Measurements from ENCODE around the gene SLC35C1. TPM values are rescaled to one million over a fixed set of nuclear protein-coding genes. Genes with fewer than 3 reads are reported as not detected.

SLC35C1 gene
- total RNA-seq, 4 donors from 2014 or later = under 0.01 to 12.7 (median 5.2) TPM

GRCh38 chr11:45771193-45771565 lies 33.8 kb upstream of the SLC35C1 start:
- Histone ChIP-seq H3K27ac (peak overlapping the region; percentile 53 to 64), H3K4me1 (no peaks in the 10 kb centered on the region), H3K4me3 (peak overlapping the region; percentile 38 to 40), H3K36me3 (no peaks in the 10 kb centered on the region), H3K27me3 (no peaks in the 10 kb centered on the region), H3K9me3 (no peaks in the 10 kb centered on the region)
- TF ChIP-seq, protein P1, sequence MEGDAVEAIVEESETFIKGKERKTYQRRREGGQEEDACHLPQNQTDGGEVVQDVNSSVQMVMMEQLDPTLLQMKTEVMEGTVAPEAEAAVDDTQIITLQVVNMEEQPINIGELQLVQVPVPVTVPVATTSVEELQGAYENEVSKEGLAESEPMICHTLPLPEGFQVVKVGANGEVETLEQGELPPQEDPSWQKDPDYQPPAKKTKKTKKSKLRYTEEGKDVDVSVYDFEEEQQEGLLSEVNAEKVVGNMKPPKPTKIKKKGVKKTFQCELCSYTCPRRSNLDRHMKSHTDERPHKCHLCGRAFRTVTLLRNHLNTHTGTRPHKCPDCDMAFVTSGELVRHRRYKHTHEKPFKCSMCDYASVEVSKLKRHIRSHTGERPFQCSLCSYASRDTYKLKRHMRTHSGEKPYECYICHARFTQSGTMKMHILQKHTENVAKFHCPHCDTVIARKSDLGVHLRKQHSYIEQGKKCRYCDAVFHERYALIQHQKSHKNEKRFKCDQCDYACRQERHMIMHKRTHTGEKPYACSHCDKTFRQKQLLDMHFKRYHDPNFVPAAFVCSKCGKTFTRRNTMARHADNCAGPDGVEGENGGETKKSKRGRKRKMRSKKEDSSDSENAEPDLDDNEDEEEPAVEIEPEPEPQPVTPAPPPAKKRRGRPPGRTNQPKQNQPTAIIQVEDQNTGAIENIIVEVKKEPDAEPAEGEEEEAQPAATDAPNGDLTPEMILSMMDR (IDR thresholded peaks at IDR 0.05) = peak; percentile 77 to 95 (median 83)
- TF ChIP-seq POLR2A (IDR thresholded peaks at IDR 0.05) = no peak
- peak; percentile 55 to 74 for DNase-seq
- intact Hi-C loops (cut with DNase I; ENCODE audit: low total_unique reads) = no loop called here

GRCh38 chr11:45771566-45772448 lies 33.1 kb upstream of the SLC35C1 start:
- intact Hi-C loops (cut with DNase I; ENCODE audit: low total_unique reads) = no loop called here
- no peaks in the 10 kb centered on the region for H3K27me3 ChIP-seq
- peak; percentile 65 to 78 for DNase-seq
- peak overlapping the region; percentile 38 to 40 for H3K4me3 ChIP-seq
- TF ChIP-seq, protein P1 (IDR thresholded peaks at IDR 0.05) = peak; percentile 88 to 96 (median 92)
- TF ChIP-seq POLR2A (IDR thresholded peaks at IDR 0.05) = no peak
- H3K9me3 ChIP-seq = no peaks in the 10 kb centered on the region
- H3K36me3 ChIP-seq = no peaks in the 10 kb centered on the region
- H3K27ac ChIP-seq = peak overlapping the region; percentile 53 to 64
- no peaks in the 10 kb centered on the region for H3K4me1 ChIP-seq

GRCh38 chr11:45772449-45772774 lies 32.5 kb upstream of the SLC35C1 start:
- no peaks in the 10 kb centered on the region for H3K4me1 ChIP-seq
- no peak overlapping the region for H3K4me3 ChIP-seq
- H3K27me3 ChIP-seq = no peaks in the 10 kb centered on the region
- no peaks in the 10 kb centered on the region for H3K9me3 ChIP-seq
- TF ChIP-seq, protein P1 (IDR thresholded peaks at IDR 0.05) = no peak
- no peak for TF ChIP-seq POLR2A (IDR thresholded peaks at IDR 0.05)
- H3K27ac ChIP-seq = no peak overlapping the region
- intact Hi-C loops (cut with DNase I; ENCODE audit: low total_unique reads) = no loop called here
- H3K36me3 ChIP-seq = no peaks in the 10 kb centered on the region
- no peak for DNase-seq

DNA sequence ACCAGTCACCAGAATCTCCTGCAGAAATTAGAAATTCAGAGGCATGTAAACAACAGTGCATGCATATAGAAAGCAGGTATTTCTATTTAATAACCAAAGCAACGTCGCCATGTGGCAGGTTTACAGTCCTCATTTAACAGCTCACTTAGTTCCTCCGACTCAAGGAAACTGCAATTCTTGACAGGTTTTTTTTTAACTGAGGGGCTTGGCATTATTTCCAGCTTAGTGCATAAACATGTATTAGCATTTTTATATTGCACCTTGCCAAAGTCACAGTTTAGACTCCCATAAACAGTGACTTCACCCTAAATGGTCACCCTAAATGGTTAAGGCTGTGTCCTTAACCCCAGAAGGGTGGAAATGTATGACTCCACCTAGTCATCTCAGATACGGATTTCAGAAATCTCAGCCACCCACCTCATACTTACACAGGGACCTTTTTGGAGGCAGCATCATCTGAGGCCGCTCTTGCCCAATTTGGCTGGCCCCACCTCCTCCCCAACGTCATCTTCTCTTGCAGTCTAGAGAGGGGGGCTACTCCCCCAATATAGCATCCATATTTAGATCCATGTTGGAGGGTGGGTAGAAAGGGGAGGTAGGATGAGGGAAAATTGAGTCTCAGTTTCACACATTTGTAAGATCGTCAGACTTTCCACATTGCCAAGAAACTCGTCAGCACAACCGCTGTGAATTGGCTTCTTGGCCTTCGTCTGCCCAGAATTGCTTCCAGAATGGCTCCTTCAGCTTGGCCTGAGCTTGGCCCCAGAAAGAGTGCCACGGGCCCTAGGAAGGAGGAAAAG lies 31.8 kb upstream of the SLC35C1 start:
- intact Hi-C loops (cut with DNase I; ENCODE audit: low total_unique reads) = no loop called here
- Histone ChIP-seq H3K27me3 (no peaks in the 10 kb centered on the region), H3K27ac (no peak overlapping the region), H3K4me3 (no peak overlapping the region), H3K4me1 (no peaks in the 10 kb centered on the region), H3K36me3 (no peaks in the 10 kb centered on the region), H3K9me3 (no peaks in the 10 kb centered on the region)
- TF ChIP-seq, protein P1 (IDR thresholded peaks at IDR 0.05) = no peak
- no peak for TF ChIP-seq POLR2A (IDR thresholded peaks at IDR 0.05)
- DNase-seq = no peak

All from uterus (tissue), 4 donors.